ENCODE measurements around the gene DRGX. TPM values are rescaled to one million over a fixed set of nuclear protein-coding genes. Genes with fewer than 3 reads are reported as not detected.

DRGX gene
- total RNA-seq, 2 donors from 2014 or later, result not detected

DNA sequence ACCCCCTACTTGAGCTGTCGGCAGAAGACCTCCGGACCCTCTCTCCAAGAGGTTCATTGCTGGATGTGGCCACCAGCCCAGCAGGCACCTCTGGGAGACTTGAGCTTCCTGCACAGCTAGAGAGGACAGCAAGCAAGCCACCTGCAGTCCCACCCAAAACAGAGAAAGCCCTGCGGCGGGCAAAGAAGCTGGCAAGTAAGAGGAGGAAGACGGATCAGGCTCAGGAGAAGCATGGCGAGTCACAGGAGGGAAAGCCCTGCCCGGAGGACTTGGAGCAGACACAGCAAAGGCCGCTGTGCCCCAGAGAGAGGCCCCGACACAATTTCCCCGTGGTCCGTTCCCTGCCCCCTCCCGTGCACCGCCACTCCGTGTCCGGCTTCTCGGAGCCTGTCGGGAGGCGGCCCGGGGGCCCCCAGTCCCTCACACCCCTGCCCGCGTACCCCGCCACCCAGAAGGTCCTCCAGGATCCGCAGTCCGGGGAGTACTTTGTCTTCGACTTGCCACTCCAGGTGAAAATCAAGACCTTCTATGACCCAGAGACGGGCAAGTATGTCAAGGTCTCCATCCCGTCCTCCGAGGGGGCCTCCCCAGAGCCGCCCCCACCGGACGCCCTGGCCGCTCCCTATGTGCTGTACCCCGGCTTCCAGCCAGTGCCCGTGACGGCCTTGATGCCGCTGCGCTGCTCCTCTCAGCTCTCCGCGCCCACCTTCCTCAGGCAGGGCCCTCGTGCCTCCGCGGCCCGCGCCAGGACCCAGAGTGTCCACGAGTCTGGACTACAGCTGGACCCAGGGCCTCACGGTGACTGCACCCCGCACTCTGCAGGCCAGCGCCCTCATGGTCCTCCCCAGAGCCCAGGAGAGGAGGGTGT is 69.7 kb downstream of the DRGX start:
- Histone ChIP-seq H3K27me3 (replicated peaks; ENCODE audit: insufficient read depth) (no peaks in the 10 kb centered on the region), H3K36me3 (no peaks in the 10 kb centered on the region), H3K4me1 (ENCODE audit: control insufficient read depth in 1 of 2, low read depth in 2 of 2) (no peaks in the 10 kb centered on the region), H3K27ac (no peak overlapping the region), H3K4me3 (no peak overlapping the region), H3K9me3 (no peaks in the 10 kb centered on the region)
- DNase-seq (ENCODE audit: low spot score) (no peak), ATAC-seq (ENCODE audit: insufficient number of reproducible peaks, low FRiP score, low read depth) (no peak)
- no peak for TF ChIP-seq CTCF (IDR thresholded peaks at IDR 0.05)

- H3K27me3 ChIP-seq (replicated peaks; ENCODE audit: insufficient read depth), result no peaks in the 10 kb centered on the region
- no peak overlapping the region for H3K4me3 ChIP-seq
- no peaks in the 10 kb centered on the region for H3K9me3 ChIP-seq
- DNase-seq (ENCODE audit: low spot score), result no peak
- no peak for ATAC-seq (ENCODE audit: insufficient number of reproducible peaks, low FRiP score, low read depth)
- no peak for TF ChIP-seq CTCF (IDR thresholded peaks at IDR 0.05)
- no peaks in the 10 kb centered on the region for H3K4me1 ChIP-seq (ENCODE audit: control insufficient read depth in 1 of 2, low read depth in 2 of 2)
- no peaks in the 10 kb centered on the region for H3K36me3 ChIP-seq
- no peak overlapping the region for H3K27ac ChIP-seq
Measured at GRCh38 chr10:49325131-49325915, 70.6 kb downstream of the DRGX start.

DNA sequence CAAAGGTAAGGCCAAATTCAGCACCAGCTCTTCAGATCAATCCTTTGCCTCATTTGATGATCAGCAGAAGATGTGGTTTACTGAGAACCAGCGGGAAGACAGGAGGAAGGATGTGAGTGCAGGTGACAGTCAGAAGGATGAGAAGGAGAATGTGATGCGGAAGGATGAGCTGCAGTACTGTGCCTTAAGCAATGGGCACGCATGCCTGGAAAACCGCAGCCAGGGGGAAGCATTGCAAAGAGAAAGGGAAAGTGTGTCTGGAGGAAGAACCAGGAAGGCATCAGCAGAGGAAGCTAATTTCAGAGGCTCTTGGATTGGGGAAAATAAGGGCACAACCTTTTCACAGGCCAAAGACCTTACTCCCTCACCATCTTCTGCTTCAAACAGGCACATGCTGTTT is 71.2 kb downstream of the DRGX start:
- H3K36me3 ChIP-seq, result no peaks in the 10 kb centered on the region
- no peak for ATAC-seq (ENCODE audit: insufficient number of reproducible peaks, low FRiP score, low read depth)
- no peaks in the 10 kb centered on the region for H3K27me3 ChIP-seq (replicated peaks; ENCODE audit: insufficient read depth)
- H3K4me3 ChIP-seq, result no peak overlapping the region
- no peak for TF ChIP-seq CTCF (IDR thresholded peaks at IDR 0.05)
- H3K4me1 ChIP-seq (ENCODE audit: control insufficient read depth in 1 of 2, low read depth in 2 of 2), result no peaks in the 10 kb centered on the region
- no peaks in the 10 kb centered on the region for H3K9me3 ChIP-seq
- no peak for DNase-seq (ENCODE audit: low spot score)
- H3K27ac ChIP-seq, result no peak overlapping the region

DNA sequence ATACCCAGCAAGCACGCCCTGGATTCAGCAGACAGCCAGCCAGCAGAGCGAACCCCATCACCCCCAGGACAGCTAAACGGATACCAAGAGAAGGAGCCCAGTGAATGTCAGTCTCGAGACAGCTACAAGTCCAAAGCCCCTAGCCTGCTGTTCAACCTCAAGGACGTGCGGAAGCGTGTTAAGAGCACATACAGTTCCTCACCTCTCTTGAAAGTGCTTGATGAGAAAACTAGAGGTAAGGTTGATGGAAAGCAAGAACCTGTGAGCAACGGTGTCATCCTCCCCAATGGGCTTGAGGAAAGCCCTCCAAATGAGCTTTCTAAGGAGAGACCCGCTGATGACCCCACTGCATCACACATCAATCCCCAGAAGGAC is 72.0 kb downstream of the DRGX start:
- DNase-seq (ENCODE audit: low spot score), result no peak
- Histone ChIP-seq H3K9me3 (no peaks in the 10 kb centered on the region), H3K27ac (no peak overlapping the region), H3K4me3 (no peak overlapping the region), H3K27me3 (replicated peaks; ENCODE audit: insufficient read depth) (no peaks in the 10 kb centered on the region), H3K36me3 (no peaks in the 10 kb centered on the region), H3K4me1 (ENCODE audit: control insufficient read depth in 1 of 2, low read depth in 2 of 2) (no peaks in the 10 kb centered on the region)
- no peak for TF ChIP-seq CTCF (IDR thresholded peaks at IDR 0.05)
- no peak for ATAC-seq (ENCODE audit: insufficient number of reproducible peaks, low FRiP score, low read depth)

DNA sequence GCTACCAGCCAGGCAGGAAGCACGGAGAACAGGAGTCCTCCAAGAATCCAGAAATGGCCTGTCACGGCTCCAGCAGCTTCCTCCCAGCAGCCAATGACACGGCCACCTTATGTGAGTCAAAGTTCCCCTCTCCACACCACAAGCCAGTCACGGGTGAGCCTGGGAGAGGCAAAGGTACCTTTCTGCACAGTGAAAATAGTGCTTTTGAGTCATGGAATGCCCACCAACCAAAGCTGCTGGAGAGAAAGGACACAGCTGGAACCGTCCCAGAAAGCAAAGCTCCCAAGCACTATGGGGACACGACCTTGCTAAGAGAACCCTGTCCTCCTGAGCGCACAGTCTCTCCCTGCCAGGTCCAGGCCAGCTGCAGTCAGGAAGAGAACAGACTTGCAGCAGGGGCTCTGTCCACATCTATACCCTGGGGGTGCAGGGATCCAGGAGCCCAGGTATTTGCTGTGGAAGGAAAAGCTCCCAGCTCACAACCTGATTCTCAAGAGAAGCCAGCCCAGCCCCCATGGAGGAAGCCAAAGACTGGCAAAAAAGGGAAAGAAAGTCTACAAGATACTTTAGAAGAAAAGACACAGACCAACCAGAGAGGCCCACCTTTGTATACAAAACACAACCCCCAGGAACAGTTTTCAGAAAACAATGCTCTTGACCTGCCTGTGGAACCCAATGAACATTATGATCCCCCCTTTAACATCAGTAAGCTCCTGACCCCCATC is 72.6 kb downstream of the DRGX start:
- ATAC-seq (ENCODE audit: insufficient number of reproducible peaks, low FRiP score, low read depth) (no peak), DNase-seq (ENCODE audit: low spot score) (no peak)
- no peaks in the 10 kb centered on the region for H3K27me3 ChIP-seq (replicated peaks; ENCODE audit: insufficient read depth)
- H3K27ac ChIP-seq, result no peak overlapping the region
- H3K4me1 ChIP-seq (ENCODE audit: control insufficient read depth in 1 of 2, low read depth in 2 of 2), result no peaks in the 10 kb centered on the region
- no peak overlapping the region for H3K4me3 ChIP-seq
- TF ChIP-seq CTCF (IDR thresholded peaks at IDR 0.05), result no peak
- no peaks in the 10 kb centered on the region for H3K36me3 ChIP-seq
- no peaks in the 10 kb centered on the region for H3K9me3 ChIP-seq

Measured in thoracic aorta (tissue), 2 donors.